ENCODE measurements around the gene IQCE. TPM values are rescaled to one million over a fixed set of nuclear protein-coding genes. Genes with fewer than 3 reads are reported as not detected.

The IQCE gene
- polyA plus RNA-seq, 3 donors = 19.2 to 21.2 (median 21.2) TPM

- no peak for DNase-seq (ENCODE audit: low read depth in 3 of 3, low spot score in 2 of 3)
These were observed 99.3 kb downstream of the IQCE start for GRCh38 chr7:2657920-2658671.

DNA sequence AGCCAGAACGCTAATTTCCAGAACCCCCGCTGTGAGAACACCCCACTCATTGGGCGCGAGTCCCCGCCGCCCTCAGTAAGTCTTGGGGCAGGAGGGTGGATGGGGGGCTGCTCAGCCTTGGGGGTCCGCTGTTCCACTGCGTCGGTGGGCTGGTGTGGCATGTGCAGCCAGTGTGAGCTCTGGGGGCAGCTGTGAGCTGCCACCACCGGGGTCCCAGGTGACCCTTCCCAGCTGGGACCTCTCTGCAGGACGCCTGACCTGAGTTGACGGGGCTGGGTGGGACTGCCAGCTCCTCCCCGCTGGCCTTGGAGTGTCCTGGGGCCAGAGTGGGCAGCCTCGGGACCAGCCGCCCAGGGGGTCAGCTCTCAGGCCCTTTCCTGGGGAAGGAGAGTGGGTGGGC is 100.2 kb downstream of the IQCE start:
- DNase-seq (ENCODE audit: low read depth in 3 of 3, low spot score in 2 of 3) = no peak

GRCh38 chr7:2659556-2660358 is 101.0 kb downstream of the IQCE start:
- no peak for DNase-seq (ENCODE audit: low read depth in 3 of 3, low spot score in 2 of 3)

DNA sequence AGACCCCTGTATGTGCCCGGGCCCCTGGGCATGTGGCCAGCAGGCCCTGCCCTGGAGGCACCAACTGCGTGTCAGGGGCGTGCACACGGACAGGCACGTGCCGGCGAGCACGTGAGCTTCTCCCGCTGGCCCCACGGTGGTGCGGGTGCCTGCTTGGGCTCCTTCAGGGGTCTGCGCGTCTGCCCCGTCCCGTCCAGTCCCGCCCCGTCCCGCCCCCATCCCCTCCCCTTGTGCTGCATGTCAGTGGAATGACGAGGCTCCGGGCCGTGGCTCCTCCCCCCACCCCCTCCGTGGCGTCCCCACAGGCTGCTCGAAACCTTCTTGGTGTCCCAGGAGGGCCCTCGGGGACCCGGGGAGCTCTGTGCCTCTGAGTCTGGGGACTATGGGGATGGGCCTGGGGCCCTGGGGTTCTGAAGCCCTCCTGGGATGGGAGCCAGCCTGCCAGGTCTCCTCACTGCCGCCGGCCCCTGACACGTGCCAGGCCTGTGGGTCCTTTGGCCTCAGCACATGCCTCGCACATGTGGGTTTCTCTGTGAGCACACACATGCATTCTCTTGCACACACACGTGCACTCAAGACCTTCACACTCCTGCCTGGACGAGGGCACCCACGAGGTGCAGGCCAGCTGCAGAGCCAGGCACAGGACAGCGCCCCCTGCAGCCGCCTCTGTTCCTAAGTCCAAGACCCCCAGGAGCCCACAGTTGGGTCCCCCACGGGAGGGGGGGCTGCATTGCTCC is 101.7 kb downstream of the IQCE start:
- DNase-seq (ENCODE audit: low read depth in 3 of 3, low spot score in 2 of 3) = no peak

- no peak for DNase-seq (ENCODE audit: low read depth in 3 of 3, low spot score in 2 of 3)
These were observed 102.3 kb downstream of the IQCE start for GRCh38 chr7:2661096-2661449.

DNA sequence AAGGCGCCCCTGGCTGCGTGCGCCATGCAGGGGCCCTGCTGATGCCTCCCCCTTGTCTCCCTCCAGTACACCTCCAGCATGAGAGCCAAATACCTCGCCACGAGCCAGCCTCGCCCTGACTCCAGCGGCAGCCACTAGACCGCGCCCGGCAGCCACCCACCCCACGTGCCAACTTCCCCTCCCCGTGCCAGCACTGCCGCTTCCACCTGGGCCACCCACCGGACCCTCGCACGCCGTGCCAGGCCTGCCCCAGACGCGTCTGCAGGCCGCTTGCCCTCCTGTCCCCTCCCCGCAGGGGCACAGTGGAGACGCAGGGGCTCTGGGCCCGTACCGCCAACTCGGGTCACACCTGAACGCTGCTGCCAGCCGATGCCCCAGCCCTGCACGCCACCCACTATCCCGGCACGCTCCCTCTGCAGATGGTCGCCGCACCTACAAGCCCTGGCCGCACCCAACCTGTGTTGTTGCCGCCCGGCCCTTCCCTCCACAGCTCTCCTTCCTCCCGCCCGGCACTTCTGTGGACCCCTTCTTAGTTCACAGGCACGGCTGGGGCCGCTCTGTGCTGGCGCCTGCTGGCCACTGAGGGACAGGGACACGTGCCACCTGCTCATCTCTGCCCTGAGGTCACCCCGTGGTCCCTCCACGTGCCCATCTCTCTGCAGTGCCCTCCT is 103.0 kb downstream of the IQCE start:
- no peak for DNase-seq (ENCODE audit: low read depth in 3 of 3, low spot score in 2 of 3)

- no peak for DNase-seq (ENCODE audit: low read depth in 3 of 3, low spot score in 2 of 3)
These were observed 103.7 kb downstream of the IQCE start for GRCh38 chr7:2662273-2663120.

DNA sequence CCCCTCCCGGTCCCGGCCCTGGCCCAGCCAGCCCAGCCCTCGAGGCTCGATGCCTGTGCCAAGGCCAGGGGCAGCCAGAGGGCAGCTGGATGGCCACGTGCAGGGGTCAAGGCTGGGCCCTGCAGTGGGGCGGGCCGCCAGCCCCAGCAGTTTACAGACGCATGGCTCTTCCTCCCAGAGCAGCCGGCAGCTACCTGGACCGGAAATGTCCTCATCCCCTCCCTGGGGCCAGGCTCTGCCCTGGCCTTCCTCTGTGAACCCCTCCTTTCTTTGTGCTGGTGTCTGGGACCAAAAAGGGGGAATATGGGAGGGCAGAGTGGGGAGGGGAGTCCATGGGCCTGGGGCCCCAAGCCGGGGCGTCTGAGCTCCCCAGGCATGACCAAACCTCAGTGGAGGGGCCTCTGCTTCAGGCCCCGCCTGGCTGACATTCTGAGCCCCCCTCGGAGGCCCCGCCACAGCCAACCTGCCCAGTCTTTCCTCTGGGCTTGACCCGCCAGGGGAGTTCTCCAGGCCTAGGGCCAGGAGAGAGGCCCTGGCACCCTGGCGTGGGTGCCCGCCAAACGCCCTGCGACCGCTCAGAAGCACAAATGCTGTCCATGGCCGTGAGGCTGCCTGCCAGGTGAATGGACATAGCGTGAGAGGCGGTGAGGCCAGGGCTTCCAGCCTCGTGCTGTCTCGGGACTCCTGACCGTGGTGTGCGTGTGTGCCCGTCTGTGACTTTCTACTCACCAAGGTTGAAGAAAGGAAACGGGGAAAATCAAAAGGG is 104.5 kb downstream of the IQCE start:
- DNase-seq (ENCODE audit: low read depth in 3 of 3, low spot score in 2 of 3) = no peak

- no peak for DNase-seq (ENCODE audit: low read depth in 3 of 3, low spot score in 2 of 3)
These were observed 105.2 kb downstream of the IQCE start for GRCh38 chr7:2663960-2664359.

Other genes with a start within 250 kb of the IQCE start
- gene SNX8, start 244.5 kb upstream of the IQCE start, polyA plus RNA-seq (ENCODE audit: insufficient read length in 3 of 3) = 10 to 100 TPM; 37.1 to 44.0 (median 37.6) TPM
- gene EIF3B, start 204.2 kb upstream of the IQCE start, polyA plus RNA-seq (ENCODE audit: insufficient read length in 3 of 3) = 100 to 1,000 TPM; 153 to 173 (median 163) TPM
- 1 to 10 TPM; 6.8 to 9.8 (median 8.5) TPM for gene CHST12, start 155.4 kb upstream of the IQCE start, polyA plus RNA-seq (ENCODE audit: insufficient read length in 3 of 3)
- not detected for gene GRIFIN, start 82.6 kb upstream of the IQCE start, polyA plus RNA-seq (ENCODE audit: insufficient read length in 3 of 3)
- 10 to 100 TPM; 25.3 to 31.0 (median 30.7) TPM for gene LFNG, start 39.2 kb upstream of the IQCE start, polyA plus RNA-seq (ENCODE audit: insufficient read length in 3 of 3)
- gene BRAT1, start 3.5 kb upstream of the IQCE start, polyA plus RNA-seq (ENCODE audit: insufficient read length in 3 of 3) = 10 to 100 TPM; 18.7 to 22.9 (median 20.3) TPM
- gene TTYH3, start 73.0 kb downstream of the IQCE start, polyA plus RNA-seq (ENCODE audit: insufficient read length in 3 of 3) = 10 to 100 TPM; 65.8 to 75.9 (median 68.7) TPM
- under 1 TPM; 0.08 to 0.29 (median 0.27) TPM for gene AMZ1, start 129.2 kb downstream of the IQCE start, polyA plus RNA-seq (ENCODE audit: insufficient read length in 3 of 3)

Measured in right renal cortex interstitium (tissue), 3 donors.